Fibroblast of lung (primary cell): ENCODE results near the gene AFTPH. TPM values are rescaled to one million over a fixed set of nuclear protein-coding genes. Genes with fewer than 3 reads are reported as not detected.

Experiments used
- DNase-seq, 2 donors: peaks; one replicate each; pipeline versions ENCODE4 v3.0.0 to v3.0.0-alpha.2; 2010; ENCODE audit warnings: low read depth in 2 of 2
- H2AFZ ChIP-seq: 2 replicates; pipeline ENCODE4 v1.5.1; 2012; ENCODE audit warnings: low read length, control low read depth, inconsistent platforms
- H3K27ac ChIP-seq: 2 replicates; pipeline ENCODE4 v1.5.1; 2011; ENCODE audit warnings: low read length, control low read depth; ENCODE audit not compliant: insufficient read depth
- H3K27me3 ChIP-seq: 2 replicates; pipeline ENCODE4 v1.5.1; 2011; ENCODE audit warnings: mild to moderate bottlenecking, low read length; ENCODE audit not compliant: control insufficient read depth, insufficient read depth
- H3K36me3 ChIP-seq: 2 replicates; pipeline ENCODE4 v1.5.1; 2011; ENCODE audit warnings: low read length; ENCODE audit not compliant: control insufficient read depth, insufficient read depth
- H3K4me1 ChIP-seq: 2 replicates; pipeline ENCODE4 v1.5.1; 2011; ENCODE audit warnings: low read length; ENCODE audit not compliant: control insufficient read depth, insufficient read depth; ENCODE audit errors: extremely low read depth
- H3K4me2 ChIP-seq: 2 replicates; pipeline ENCODE4 v1.5.1; 2011; ENCODE audit warnings: low read length, control low read depth; ENCODE audit not compliant: insufficient read depth; ENCODE audit errors: extremely low read depth
- H3K4me3 ChIP-seq, 4 experiments: fragments of 200-600 bp in 1 of 4; sonication (generic) in 1 of 4; replicated peaks in 1 of 4; 2 replicates each; pipeline ENCODE4 v1.5.1; 2011 to 2016; ENCODE audit warnings: low read length in 4 of 4, low read depth in 3 of 4, mild to moderate bottlenecking in 3 of 4, control low read depth in 2 of 4, inconsistent platforms in 1 of 4, mixed read lengths in 1 of 4; ENCODE audit not compliant: insufficient read depth in 1 of 4; ENCODE audit errors: control extremely low read depth in 1 of 4
- H3K79me2 ChIP-seq: 2 replicates; pipeline ENCODE4 v1.5.1; 2012; ENCODE audit warnings: mild to moderate bottlenecking, low read length, inconsistent platforms; ENCODE audit not compliant: control insufficient read depth, insufficient read depth
- H3K9ac ChIP-seq: 2 replicates; pipeline ENCODE4 v1.5.1; 2011; ENCODE audit warnings: mild to moderate bottlenecking, low read length, control low read depth; ENCODE audit not compliant: insufficient read depth
- H3K9me3 ChIP-seq: 2 replicates; pipeline ENCODE4 v1.5.1; 2012; ENCODE audit warnings: low read depth, low read length; ENCODE audit not compliant: control insufficient read depth, insufficient read depth
- H4K20me1 ChIP-seq: 2 replicates; pipeline ENCODE4 v1.5.1; 2011; ENCODE audit warnings: low read length; ENCODE audit not compliant: control insufficient read depth, insufficient read depth; ENCODE audit errors: extremely low read depth
- CTCF ChIP-seq, 2 donors: IDR thresholded peaks in 1 of 2; conservative IDR thresholded peaks in 1 of 2; 1 replicate in 1 of 2; 2 replicates in 1 of 2; pipeline ENCODE4 v1.5.1; 2011 to 2012; ENCODE audit warnings: low read length in 2 of 2, control low read depth in 1 of 2, inconsistent platforms in 1 of 2, low read depth in 1 of 2, mild to moderate bottlenecking in 1 of 2
- EZH2 ChIP-seq: IDR thresholded peaks from 2 replicates; pipeline ENCODE4 v1.5.1; 2012; ENCODE audit warnings: low read length, control low read depth, mild to moderate bottlenecking; ENCODE audit errors: missing control alignments
- polyA plus RNA-seq, 2 donors: library from polyadenylated mRNA; depleted of rRNA in 1 of 2; stranded (reverse) in 1 of 2; unstranded in 1 of 2; fragments of >200 nt; gene quantifications; 2 replicates each; pipeline ENCODE4 v1.2.1, GENCODE V29; 2011 to 2012; ENCODE audit warnings: missing spikeins in 1 of 2
- total RNA-seq: library from RNA; depleted of rRNA; stranded (reverse); fragments of >200 nt; gene quantifications from 2 replicates; pipeline ENCODE4 v1.2.1, GENCODE V29; 2014

AFTPH gene
- total and polyA plus RNA-seq, 2 donors (not counting 1 experiment from before 2014, with no cell fraction given) = 15.8 to 43.3 TPM

- Histone ChIP-seq H3K4me1 (peaks cover 8% of the 10 kb centered on the region), H3K4me2 (no peak overlapping the region), H3K9ac (no peak overlapping the region), H3K79me2 (peaks cover 69% of the 10 kb centered on the region), H3K4me3 (no peak overlapping the region), H3K27me3 (no peaks in the 10 kb centered on the region), H3K9me3 (no peaks in the 10 kb centered on the region), H2AFZ (no peak overlapping the region), H3K27ac (no peak overlapping the region), H3K36me3 (peaks cover 10% of the 10 kb centered on the region), H4K20me1 (no peaks in the 10 kb centered on the region)
- TF ChIP-seq EZH2 (no peak), CTCF (conservative IDR thresholded peaks at IDR 0.05 in 1 of 2, IDR thresholded peaks at IDR 0.05 in 1 of 2; ENCODE audit: low read depth in 1 of 2, low read length in 2 of 2) (no peak)
- DNase-seq = no peak
Measured at GRCh38 chr2:64638502-64639120, 114.5 kb downstream of the AFTPH start.

- no peak overlapping the region for H2AFZ ChIP-seq
- no peak overlapping the region for H3K9ac ChIP-seq
- no peak overlapping the region for H3K27ac ChIP-seq
- TF ChIP-seq EZH2 = no peak
- no peak for TF ChIP-seq CTCF (conservative IDR thresholded peaks at IDR 0.05 in 1 of 2, IDR thresholded peaks at IDR 0.05 in 1 of 2; ENCODE audit: low read depth in 1 of 2, low read length in 2 of 2)
- DNase-seq = no peak
- peaks cover 80% of the 10 kb centered on the region for H3K79me2 ChIP-seq
- no peak overlapping the region for H3K4me2 ChIP-seq
- H3K27me3 ChIP-seq = no peaks in the 10 kb centered on the region
- peaks cover 10% of the 10 kb centered on the region for H3K36me3 ChIP-seq
- H3K4me3 ChIP-seq = no peak overlapping the region
- no peaks in the 10 kb centered on the region for H3K9me3 ChIP-seq
- H4K20me1 ChIP-seq = no peaks in the 10 kb centered on the region
- H3K4me1 ChIP-seq = peaks cover 12% of the 10 kb centered on the region
Measured at GRCh38 chr2:64639691-64640090, 115.6 kb downstream of the AFTPH start.

- Histone ChIP-seq H4K20me1 (no peaks in the 10 kb centered on the region), H3K4me1 (peaks cover 13% of the 10 kb centered on the region), H3K9me3 (no peaks in the 10 kb centered on the region), H2AFZ (no peak overlapping the region), H3K79me2 (peaks cover 84% of the 10 kb centered on the region), H3K4me2 (no peak overlapping the region), H3K4me3 (no peak overlapping the region), H3K27ac (no peak overlapping the region), H3K36me3 (peaks cover 10% of the 10 kb centered on the region), H3K9ac (no peak overlapping the region), H3K27me3 (no peaks in the 10 kb centered on the region)
- TF ChIP-seq CTCF (conservative IDR thresholded peaks at IDR 0.05 in 1 of 2, IDR thresholded peaks at IDR 0.05 in 1 of 2; ENCODE audit: low read depth in 1 of 2, low read length in 2 of 2) = no peak
- no peak for TF ChIP-seq EZH2
- no peak for DNase-seq
Measured at GRCh38 chr2:64640153-64641044, 116.3 kb downstream of the AFTPH start.
